ENCODE data around the gene DNAJC1. TPM values are rescaled to one million over a fixed set of nuclear protein-coding genes. Genes with fewer than 3 reads are reported as not detected.

Gene DNAJC1
- total and polyA plus RNA-seq, 2 of the 8 experiments (the other 6 are each of a cell fraction or from before 2014, with no cell fraction given): 6.8 to 14.8 TPM

GRCh38 chr10:21993360-21994001, 10.0 kb downstream of the DNAJC1 start:
- ChIA-PET CTCF (ENCODE audit: partially characterized antibody) (interaction anchor here (0.6 to 4.3 kb wide), 32 partner anchors 10 to 1006 kb away, joined by 3 to 32 read pairs (median 3); partner anchors contain the start of gene DNAJC1), POLR2A (ENCODE audit: partially characterized antibody) (interaction anchor here (1.5 kb wide), 1 partner anchor 9 kb away, joined by 3 read pairs; the partner anchor contains the start of gene DNAJC1)
- no peak overlapping the region for H2BK15ac ChIP-seq (ENCODE audit: low read length)
- H3K9ac ChIP-seq (replicated peaks in 1 of 4; ENCODE audit: extremely low read depth in 1 of 4, low read depth in 3 of 4, low read length in 3 of 4): no peak overlapping the region
- peaks cover 0 to 3% (median 0%) of the 10 kb centered on the region in 4 experiments; a peak in 1 of 7 replicates for H3K4me1 ChIP-seq (replicated peaks in 1 of 4; ENCODE audit: control insufficient read depth in 3 of 4, insufficient read depth in 4 of 4, low read length in 3 of 4)
- H3K4ac ChIP-seq (replicated peaks; ENCODE audit: insufficient read length, low read depth, low read length): no peak overlapping the region
- FAIRE-seq: no peak
- H2AK5ac ChIP-seq (ENCODE audit: low read depth, low read length): no peak overlapping the region
- no peak overlapping the region for H3K23ac ChIP-seq (ENCODE audit: insufficient read length)
- no peaks in the 10 kb centered on the region for H3K23me2 ChIP-seq (ENCODE audit: low read depth, low read length)
- H4K5ac ChIP-seq (ENCODE audit: insufficient read length, low read depth, low read length): no peak overlapping the region
- no peak overlapping the region for H3K56ac ChIP-seq (replicated peaks; ENCODE audit: insufficient read length, low read depth, low read length)
- peak in 1 of 2 experiments; percentile 57; a peak in 3 of 4 replicates for TF ChIP-seq RAD21 (IDR thresholded peaks at IDR 0.05 in 1 of 2, conservative IDR thresholded peaks at IDR 0.05 in 1 of 2; ENCODE audit: low read depth in 2 of 2, low read length in 2 of 2)
- no peak for TF ChIP-seq RXRA (IDR thresholded peaks at IDR 0.05; ENCODE audit: insufficient read depth, low read depth, low read length)
- TF ChIP-seq RBBP5 (IDR thresholded peaks at IDR 0.05; ENCODE audit: borderline replicate concordance, low read depth, low read length): no peak
- no peak for TF ChIP-seq KDM5A (IDR thresholded peaks at IDR 0.05; ENCODE audit: low read length)
- peak in 1 of 3 experiments; percentile 4; a peak in 1 of 4 replicates for TF ChIP-seq CTCF (IDR thresholded peaks at IDR 0.05; ENCODE audit: control extremely low read depth in 1 of 3, insufficient read depth in 1 of 3, low read depth in 1 of 3, low read length in 3 of 3)
- H3K27me3 ChIP-seq (replicated peaks in 1 of 4; ENCODE audit: control insufficient read depth in 3 of 4, extremely low read depth in 1 of 4, insufficient read depth in 3 of 4, low read length in 3 of 4): no peaks in the 10 kb centered on the region
- H3K36me3 ChIP-seq (ENCODE audit: control insufficient read depth in 2 of 4, insufficient read depth in 4 of 4, low read length in 3 of 4): no peaks in the 10 kb centered on the region
- H4K20me1 ChIP-seq (replicated peaks in 1 of 2; ENCODE audit: control insufficient read depth in 1 of 2, insufficient read depth in 2 of 2, low read length in 2 of 2): no peaks in the 10 kb centered on the region
- H3K79me1 ChIP-seq (ENCODE audit: low read depth, low read length): no peaks in the 10 kb centered on the region
- no peak overlapping the region for H2BK5ac ChIP-seq (ENCODE audit: low read depth, low read length)
- H4K8ac ChIP-seq (ENCODE audit: extremely low read depth, insufficient read depth, low read length): no peak overlapping the region
- no peak overlapping the region for H3K4me3 ChIP-seq (ENCODE audit: extremely low read depth in 1 of 4, insufficient read depth in 2 of 4, low read depth in 3 of 4, low read length in 4 of 4)
- no peak overlapping the region for H2BK20ac ChIP-seq (ENCODE audit: low read length)
- H3K9me3 ChIP-seq (ENCODE audit: insufficient read depth in 2 of 2, low read depth in 1 of 2, low read length in 1 of 2): no peaks in the 10 kb centered on the region; a peak in 1 of 4 replicates
- WGBS, 2 experiments (ENCODE audit: extremely low coverage in 1 of 2, insufficient coverage in 1 of 2, insufficient read length in 1 of 2, insufficient replicate concordance in 2 of 2, low coverage in 1 of 2, low lambda C conversion rate in 2 of 2, missing lambda C conversion rate in 1 of 2): 80 to 100% methylated on average over 1 to 7 of the region's 7 CpGs
- H3K14ac ChIP-seq (ENCODE audit: insufficient read length): no peak overlapping the region
- H4K91ac ChIP-seq (replicated peaks; ENCODE audit: insufficient read length, low read length): no peak overlapping the region
- H3K79me2 ChIP-seq (ENCODE audit: control insufficient read depth in 1 of 2, insufficient read depth in 2 of 2, low read length in 2 of 2): no peaks in the 10 kb centered on the region
- H3K27ac ChIP-seq (ENCODE audit: low read depth, low read length): no peak overlapping the region
- H3K18ac ChIP-seq (ENCODE audit: extremely low read depth, low read length): no peak overlapping the region
- no peak overlapping the region for H2AFZ ChIP-seq (ENCODE audit: low read length)
- H2BK120ac ChIP-seq (replicated peaks; ENCODE audit: low read depth, low read length): no peak overlapping the region
- no peak overlapping the region for H2BK12ac ChIP-seq (ENCODE audit: low read depth, low read length)
- no peak for DNase-seq (ENCODE audit: low read depth in 1 of 2, low spot score in 2 of 2)
- no peak overlapping the region for H3K4me2 ChIP-seq (ENCODE audit: insufficient read depth in 1 of 2, low read depth in 2 of 2, low read length in 2 of 2)
